Stomach (tissue), 9 donors: Measurements from ENCODE around the gene SYT7. TPM values are rescaled to one million over a fixed set of nuclear protein-coding genes. Genes with fewer than 3 reads are reported as not detected.
A peak's percentile ranks its signal among the peaks of the same experiment; 100 is the strongest.

ENCODE experiments used
- DNase-seq, 2 donors: peaks; one replicate each; pipeline versions ENCODE4 v3.0.0 to v3.0.0-alpha.2; 2013 to 2019
- H3K27ac ChIP-seq, 5 donors: fragments of 200-600 bp in 4 of 5; sonication (generic) in 4 of 5; one replicate each; pipeline ENCODE4 v1.5.1; 2013 to 2019; ENCODE audit warnings: mild to moderate bottlenecking in 1 of 5, moderate library complexity in 1 of 5
- H3K27me3 ChIP-seq, 3 donors: fragments of 200-600 bp; sonication (generic); one replicate each; pipeline ENCODE4 v1.5.1; 2017 to 2019; ENCODE audit warnings: mixed run types in 1 of 3
- H3K36me3 ChIP-seq, 4 donors: fragments of 200-600 bp; sonication (generic); 1 replicate in 3 of 4; 2 replicates in 1 of 4; pipeline ENCODE4 v1.5.1; 2016 to 2019
- H3K4me1 ChIP-seq, 4 donors: fragments of 200-600 bp; sonication (generic); one replicate each; pipeline ENCODE4 v1.5.1; 2016 to 2019
- H3K4me3 ChIP-seq, 4 donors: fragments of 200-600 bp; sonication (generic) in 3 of 4; one replicate each; pipeline ENCODE4 v1.5.1; 2016 to 2019; ENCODE audit warnings: mild to moderate bottlenecking in 1 of 4
- H3K9me3 ChIP-seq, 4 donors: fragments of 200-600 bp; sonication (generic); one replicate each; pipeline ENCODE4 v1.5.1; 2016 to 2019
- CTCF ChIP-seq, 7 experiments: fragments of 450-650 bp in 4 of 7; fragments of 200-600 bp in 3 of 7; sonication (generic) in 3 of 7; IDR thresholded peaks; one replicate each; pipeline ENCODE4 v1.5.1; 2016 to 2019; ENCODE audit warnings: antibody characterized with exemption in 7 of 7, control low read depth in 2 of 7, mild to moderate bottlenecking in 1 of 7
- EP300 ChIP-seq: sonication (generic); formaldehyde crosslinking; IDR thresholded peaks from one replicate; pipeline ENCODE4 v1.6.1; 2017; ENCODE audit warnings: antibody characterized with exemption
- POLR2A ChIP-seq, 4 donors: fragments of 450-650 bp; IDR thresholded peaks; one replicate each; pipeline ENCODE4 v1.6.1; 2016; ENCODE audit warnings: antibody characterized with exemption in 4 of 4, control low read depth in 2 of 4, mild to moderate bottlenecking in 1 of 4, moderate library complexity in 1 of 4
- POLR2AphosphoS5 ChIP-seq, 3 donors: sonication (generic); formaldehyde crosslinking; IDR thresholded peaks; one replicate each; pipeline ENCODE4 v1.6.1; 2016; ENCODE audit warnings: antibody characterized with exemption in 3 of 3
- WGBS, 5 donors: extraction: QIAGEN DNeasy Blood & Tissue Kit in 3 of 5; methylation state at CpG; one replicate each; pipeline versions ENCODE4 v1.1.5 to v1.1.7; 2013 to 2018; 5-methylcytosine and 5-hydroxymethylcytosine counted together
- intact Hi-C: fragments of 100-400 bp; cut with DNase I; formaldehyde crosslinking; loops from one replicate; pipeline ENCODE4 v1.15.1; 2023; ENCODE audit warnings: low total_unique reads
- polyA plus RNA-seq, 3 donors: library from polyadenylated mRNA; stranded (reverse); fragments of 200-250 nt; gene quantifications; one replicate each; pipeline ENCODE4 v1.2.3, GENCODE V29; 2013
- total RNA-seq, 5 donors: library from RNA; depleted of rRNA; stranded (reverse); fragments of >200 nt; gene quantifications; one replicate each; pipeline versions ENCODE4 v1.1.0 to v1.2.3, GENCODE V29; 2014 to 2016
- donor health status: healthy with polysubstance abuse.
- donor health status: Bipolar disorder and iron deficiency.
- donor health status: healthy.

Gene SYT7
- total and polyA plus RNA-seq, 8 donors = 0.92 to 8.4 (median 1.4) TPM; not detected in 1

- Histone ChIP-seq H3K27ac (no peak overlapping the region), H3K9me3 (no peaks in the 10 kb centered on the region), H3K27me3 (peaks cover 0 to 24% (median 13%) of the 10 kb centered on the region in 3 donors), H3K4me3 (peak overlapping the region in 3 of 4 donors; percentile 51 to 53 (median 53)), H3K4me1 (peaks cover 13 to 23% (median 19%) of the 10 kb centered on the region in 4 donors), H3K36me3 (no peaks in the 10 kb centered on the region)
- TF ChIP-seq POLR2AphosphoS5 (IDR thresholded peaks at IDR 0.05) = no peak
- no peak for TF ChIP-seq CTCF (IDR thresholded peaks at IDR 0.05)
- no peak for TF ChIP-seq POLR2A (IDR thresholded peaks at IDR 0.05)
- no peak for TF ChIP-seq EP300
- 38 to 58% (median 47%) methylated on average over 10 of the region's 10 CpGs for WGBS, 5 donors
- peak in 1 of 2 donors; percentile 55 for DNase-seq
- intact Hi-C loops = no loop called here
Observed at GRCh38 chr11:61588728-61589191, 7.9 kb upstream of the SYT7 start.

GRCh38 chr11:61587951-61588727, 7.3 kb upstream of the SYT7 start:
- no peaks in the 10 kb centered on the region for H3K9me3 ChIP-seq
- WGBS, 5 donors = 2 to 6% (median 3%) methylated on average over 17 to 30 of the region's 30 CpGs
- peak; percentile 67 to 70 for DNase-seq
- peaks cover 13 to 23% (median 19%) of the 10 kb centered on the region in 4 donors for H3K4me1 ChIP-seq
- TF ChIP-seq POLR2A (IDR thresholded peaks at IDR 0.05) (no peak), CTCF (IDR thresholded peaks at IDR 0.05) (no peak), POLR2AphosphoS5 (IDR thresholded peaks at IDR 0.05) (no peak), EP300 (no peak)
- H3K4me3 ChIP-seq = peak overlapping the region; percentile 51 to 55 (median 53)
- intact Hi-C loops = no loop called here
- peaks cover 0 to 24% (median 13%) of the 10 kb centered on the region in 3 donors for H3K27me3 ChIP-seq
- peak overlapping the region; percentile 4 to 70 (median 38) for H3K27ac ChIP-seq
- H3K36me3 ChIP-seq = no peaks in the 10 kb centered on the region

- Histone ChIP-seq H3K27ac (peak overlapping the region; percentile 4 to 70 (median 38)), H3K36me3 (no peaks in the 10 kb centered on the region), H3K27me3 (peaks cover 0 to 29% (median 13%) of the 10 kb centered on the region in 3 donors), H3K4me3 (peak overlapping the region; percentile 51 to 55 (median 53)), H3K9me3 (no peaks in the 10 kb centered on the region), H3K4me1 (peaks cover 13 to 23% (median 20%) of the 10 kb centered on the region in 4 donors)
- intact Hi-C loops = no loop called here
- peak; percentile 51 to 80 for DNase-seq
- TF ChIP-seq CTCF (IDR thresholded peaks at IDR 0.05) = no peak
- no peak for TF ChIP-seq POLR2A (IDR thresholded peaks at IDR 0.05)
- TF ChIP-seq POLR2AphosphoS5 (IDR thresholded peaks at IDR 0.05) = no peak
- no peak for TF ChIP-seq EP300
- WGBS, 5 donors = 1 to 4% (median 2%) methylated on average over 38 to 41 of the region's 41 CpGs; no CpG with 5 or more reads in 1 of the 5 donors
Observed at GRCh38 chr11:61587541-61587941, 6.7 kb upstream of the SYT7 start.

GRCh38 chr11:61586792-61587430, 6.0 kb upstream of the SYT7 start:
- Histone ChIP-seq H3K27me3 (peaks cover 0 to 30% (median 13%) of the 10 kb centered on the region in 3 donors), H3K36me3 (no peaks in the 10 kb centered on the region), H3K4me3 (peak overlapping the region; percentile 51 to 55 (median 53)), H3K9me3 (no peaks in the 10 kb centered on the region), H3K27ac (peak overlapping the region in 2 of 5 donors; percentile 21 to 70), H3K4me1 (peaks cover 13 to 27% (median 22%) of the 10 kb centered on the region in 4 donors)
- TF ChIP-seq CTCF (IDR thresholded peaks at IDR 0.05) (no peak), EP300 (no peak), POLR2AphosphoS5 (IDR thresholded peaks at IDR 0.05) (no peak)
- intact Hi-C loops = no loop called here
- WGBS, 5 donors = 55 to 75% (median 58%) methylated on average over 9 to 13 of the region's 13 CpGs
- DNase-seq = no peak
